ENCODE data around the gene MLLT3. TPM values are rescaled to one million over a fixed set of nuclear protein-coding genes. Genes with fewer than 3 reads are reported as not detected.

Gene MLLT3
- total RNA-seq, 4 donors from 2014 or later: 10.8 to 17.5 (median 12.4) TPM

GRCh38 chr9:20307621-20308020 lies 314.7 kb downstream of the MLLT3 start:
- TF ChIP-seq CTCF (IDR thresholded peaks at IDR 0.05) (no peak), EP300 (IDR thresholded peaks at IDR 0.05) (no peak), POLR2AphosphoS5 (IDR thresholded peaks at IDR 0.05) (no peak), POLR2A (IDR thresholded peaks at IDR 0.05) (no peak)
- no peaks in the 10 kb centered on the region for H3K36me3 ChIP-seq
- H3K27me3 ChIP-seq: peaks cover 5% of the 10 kb centered on the region
- WGBS: 43% methylated on average over 6 of the region's 7 CpGs
- DNase-seq (ENCODE audit: low spot score in 2 of 2): no peak
- no peaks in the 10 kb centered on the region for H3K4me1 ChIP-seq
- no peaks in the 10 kb centered on the region for H3K9me3 ChIP-seq
- no peak overlapping the region for H3K4me3 ChIP-seq
- H3K27ac ChIP-seq: no peak overlapping the region

- Histone ChIP-seq H3K9me3 (no peaks in the 10 kb centered on the region), H3K4me1 (no peaks in the 10 kb centered on the region), H3K4me3 (no peak overlapping the region), H3K36me3 (no peaks in the 10 kb centered on the region), H3K27me3 (peaks cover 5% of the 10 kb centered on the region), H3K27ac (no peak overlapping the region)
- no peak for DNase-seq (ENCODE audit: low spot score in 2 of 2)
- WGBS: 88% methylated on average over 4 of the region's 4 CpGs
- TF ChIP-seq POLR2AphosphoS5 (IDR thresholded peaks at IDR 0.05) (no peak), EP300 (IDR thresholded peaks at IDR 0.05) (no peak), CTCF (IDR thresholded peaks at IDR 0.05) (no peak), POLR2A (IDR thresholded peaks at IDR 0.05) (no peak)
These were observed 316.8 kb downstream of the MLLT3 start for GRCh38 chr9:20305452-20305851.

DNA sequence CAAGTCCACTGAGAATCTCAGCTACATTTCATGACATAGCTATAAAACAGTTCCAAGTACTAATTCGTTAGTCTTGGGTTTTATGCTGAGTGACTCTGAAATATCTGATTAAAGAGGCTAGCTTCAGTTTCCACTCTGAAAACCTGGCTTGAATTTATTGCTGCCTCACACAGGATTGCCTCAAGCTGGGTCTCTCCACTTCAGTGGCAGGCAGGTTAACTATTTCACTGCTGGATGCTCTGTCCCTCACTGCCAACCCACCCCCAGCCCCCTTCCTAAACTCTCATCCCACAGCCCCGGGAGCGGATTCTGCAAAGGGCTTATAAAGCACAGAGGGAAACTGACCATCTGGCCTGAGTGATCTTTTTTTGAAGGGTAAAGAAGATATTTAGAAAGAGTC lies 318.3 kb downstream of the MLLT3 start:
- Histone ChIP-seq H3K27me3 (peaks cover 5% of the 10 kb centered on the region), H3K9me3 (no peaks in the 10 kb centered on the region), H3K36me3 (no peaks in the 10 kb centered on the region), H3K4me3 (no peak overlapping the region), H3K27ac (no peak overlapping the region), H3K4me1 (no peaks in the 10 kb centered on the region)
- 52% methylated on average over 3 of the region's 3 CpGs for WGBS
- no peak for TF ChIP-seq CTCF (IDR thresholded peaks at IDR 0.05)
- no peak for TF ChIP-seq POLR2A (IDR thresholded peaks at IDR 0.05)
- TF ChIP-seq POLR2AphosphoS5 (IDR thresholded peaks at IDR 0.05): no peak
- no peak for DNase-seq (ENCODE audit: low spot score in 2 of 2)

DNA sequence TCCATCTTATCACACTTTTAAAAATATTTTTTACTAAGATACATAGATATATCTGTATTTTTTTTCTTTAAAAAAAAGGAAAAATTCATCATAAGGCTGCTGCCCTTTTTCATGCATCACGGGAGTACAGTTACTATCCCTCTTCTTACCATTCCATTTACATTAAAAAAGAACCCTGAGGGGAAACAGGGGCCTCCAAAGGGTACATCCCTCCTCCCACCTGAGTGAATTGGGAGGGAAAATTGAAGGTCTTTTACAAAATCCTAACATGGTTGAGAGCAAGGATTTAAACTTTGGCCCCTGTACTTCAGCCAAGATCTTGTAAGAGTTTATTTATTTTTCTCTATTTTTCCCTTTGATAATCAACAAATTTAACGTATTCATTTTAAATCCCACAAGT lies 319.2 kb downstream of the MLLT3 start:
- Histone ChIP-seq H3K27me3 (peaks cover 2% of the 10 kb centered on the region), H3K36me3 (no peaks in the 10 kb centered on the region)
- TF ChIP-seq CTCF (IDR thresholded peaks at IDR 0.05): no peak
- no peak for TF ChIP-seq EP300 (IDR thresholded peaks at IDR 0.05)
- no peak for TF ChIP-seq POLR2A (IDR thresholded peaks at IDR 0.05)
- no peak for TF ChIP-seq POLR2AphosphoS5 (IDR thresholded peaks at IDR 0.05)

DNA sequence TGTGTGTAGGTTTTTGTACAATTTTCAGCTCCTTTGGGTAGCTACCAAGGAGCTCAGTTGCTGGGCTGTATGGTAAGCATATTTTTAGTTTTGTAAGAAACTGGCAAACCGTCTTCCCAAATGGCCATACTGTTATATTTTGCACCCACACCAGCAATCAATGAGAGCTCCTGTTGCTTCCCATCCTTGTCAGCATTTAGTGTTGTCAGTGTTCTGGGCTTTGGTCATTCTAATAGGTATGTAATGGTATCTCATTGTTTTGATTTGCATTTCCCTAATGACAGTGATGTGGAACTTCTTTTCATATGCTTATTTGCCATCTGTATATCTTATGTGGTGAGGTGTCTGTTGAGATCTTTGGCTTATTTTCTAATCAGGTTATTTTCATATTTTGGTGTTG lies 320.1 kb downstream of the MLLT3 start:
- WGBS: 95% methylated on average over 1 of the region's 1 CpG
- no peak overlapping the region for H3K27ac ChIP-seq
- TF ChIP-seq POLR2AphosphoS5 (IDR thresholded peaks at IDR 0.05): no peak
- H3K4me3 ChIP-seq: no peak overlapping the region
- no peaks in the 10 kb centered on the region for H3K36me3 ChIP-seq
- no peaks in the 10 kb centered on the region for H3K4me1 ChIP-seq
- no peaks in the 10 kb centered on the region for H3K27me3 ChIP-seq
- no peak for DNase-seq (ENCODE audit: low spot score in 2 of 2)
- no peaks in the 10 kb centered on the region for H3K9me3 ChIP-seq

More for the DNA sequence above, 319.2 kb downstream of the MLLT3 start:
- DNase-seq (ENCODE audit: low spot score in 2 of 2): no peak
- no peaks in the 10 kb centered on the region for H3K9me3 ChIP-seq
- no peak overlapping the region for H3K4me3 ChIP-seq
- no peak overlapping the region for H3K27ac ChIP-seq
- WGBS: 74% methylated on average over 2 of the region's 2 CpGs
- H3K4me1 ChIP-seq: no peaks in the 10 kb centered on the region

- H3K4me1 ChIP-seq: no peaks in the 10 kb centered on the region
- TF ChIP-seq CTCF (IDR thresholded peaks at IDR 0.05) (no peak), EP300 (IDR thresholded peaks at IDR 0.05) (no peak)
- WGBS: 39% methylated on average over 2 of the region's 2 CpGs
- H3K36me3 ChIP-seq: no peaks in the 10 kb centered on the region
- H3K27ac ChIP-seq: no peak overlapping the region
- DNase-seq (ENCODE audit: low spot score in 2 of 2): no peak
- no peaks in the 10 kb centered on the region for H3K9me3 ChIP-seq
- no peak overlapping the region for H3K4me3 ChIP-seq
- H3K27me3 ChIP-seq: no peaks in the 10 kb centered on the region
These were observed 321.7 kb downstream of the MLLT3 start for GRCh38 chr9:20300430-20301115.

Data from suprapubic skin (tissue), 4 donors.